ENCODE measurements around the gene CNTN4.

CNTN4 gene

DNA sequence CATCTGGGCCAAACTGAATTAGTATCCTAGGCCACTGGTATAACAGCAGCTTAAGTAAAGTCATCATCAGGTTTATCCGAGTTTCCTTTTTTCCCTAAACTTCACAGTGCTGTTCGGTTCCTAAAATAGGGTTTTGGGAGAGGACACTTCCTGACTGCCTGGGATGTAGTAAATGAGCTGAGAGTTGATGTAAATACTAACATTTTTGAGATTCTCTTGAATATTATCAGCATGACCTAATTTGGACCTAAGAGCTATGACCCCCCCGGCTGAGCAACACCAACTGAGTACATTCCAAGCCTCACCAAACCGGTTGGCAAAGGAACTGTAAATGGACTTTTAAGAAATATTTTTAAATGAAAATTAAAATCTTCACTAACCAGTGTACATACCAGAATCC lies 932.7 kb downstream of the CNTN4 start:
- H3K4me3 ChIP-seq (ENCODE audit: low read length): no peak overlapping the region
- peaks cover 27% of the 10 kb centered on the region for H3K4me1 ChIP-seq (ENCODE audit: low read length)
- TF ChIP-seq, protein P1, sequence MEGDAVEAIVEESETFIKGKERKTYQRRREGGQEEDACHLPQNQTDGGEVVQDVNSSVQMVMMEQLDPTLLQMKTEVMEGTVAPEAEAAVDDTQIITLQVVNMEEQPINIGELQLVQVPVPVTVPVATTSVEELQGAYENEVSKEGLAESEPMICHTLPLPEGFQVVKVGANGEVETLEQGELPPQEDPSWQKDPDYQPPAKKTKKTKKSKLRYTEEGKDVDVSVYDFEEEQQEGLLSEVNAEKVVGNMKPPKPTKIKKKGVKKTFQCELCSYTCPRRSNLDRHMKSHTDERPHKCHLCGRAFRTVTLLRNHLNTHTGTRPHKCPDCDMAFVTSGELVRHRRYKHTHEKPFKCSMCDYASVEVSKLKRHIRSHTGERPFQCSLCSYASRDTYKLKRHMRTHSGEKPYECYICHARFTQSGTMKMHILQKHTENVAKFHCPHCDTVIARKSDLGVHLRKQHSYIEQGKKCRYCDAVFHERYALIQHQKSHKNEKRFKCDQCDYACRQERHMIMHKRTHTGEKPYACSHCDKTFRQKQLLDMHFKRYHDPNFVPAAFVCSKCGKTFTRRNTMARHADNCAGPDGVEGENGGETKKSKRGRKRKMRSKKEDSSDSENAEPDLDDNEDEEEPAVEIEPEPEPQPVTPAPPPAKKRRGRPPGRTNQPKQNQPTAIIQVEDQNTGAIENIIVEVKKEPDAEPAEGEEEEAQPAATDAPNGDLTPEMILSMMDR (IDR thresholded peaks at IDR 0.05; ENCODE audit: low read depth, low read length): no peak
- TF ChIP-seq EZH2phosphoT487 (IDR thresholded peaks at IDR 0.05; ENCODE audit: low read depth): no peak
- no peak overlapping the region for H3K27ac ChIP-seq (ENCODE audit: low read length)
- H3K4me2 ChIP-seq (ENCODE audit: low read length): no peak overlapping the region
- no peak overlapping the region for H3K9ac ChIP-seq (ENCODE audit: low read length)
- no peaks in the 10 kb centered on the region for H3K27me3 ChIP-seq (ENCODE audit: low read depth, low read length)
- H4K20me1 ChIP-seq (ENCODE audit: insufficient read depth, low read length): no peaks in the 10 kb centered on the region
- no peaks in the 10 kb centered on the region for H3K36me3 ChIP-seq (replicated peaks; ENCODE audit: low read depth, low read length)
- no peak overlapping the region for H2AFZ ChIP-seq (ENCODE audit: low read depth, low read length)
- H3K79me2 ChIP-seq (ENCODE audit: low read length): no peaks in the 10 kb centered on the region
- no peaks in the 10 kb centered on the region for H3K9me3 ChIP-seq (ENCODE audit: insufficient read depth, low read length)

DNA sequence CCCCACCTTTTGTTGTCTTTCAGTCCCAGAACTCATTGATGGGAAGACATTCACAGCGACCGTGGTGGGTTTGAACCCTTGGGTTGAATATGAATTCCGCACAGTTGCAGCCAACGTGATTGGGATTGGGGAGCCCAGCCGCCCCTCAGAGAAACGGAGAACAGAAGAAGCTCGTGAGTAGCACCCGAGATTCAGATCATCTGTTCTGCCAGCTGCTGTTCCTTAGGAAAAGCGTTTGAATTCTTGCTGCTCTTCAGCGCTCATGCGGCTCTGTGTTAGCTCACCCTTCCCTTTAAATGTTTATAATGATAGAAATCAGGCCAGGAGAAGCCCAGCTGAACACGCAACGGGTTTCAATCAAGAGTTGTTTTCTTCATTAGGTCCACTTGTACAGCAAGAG lies 938.5 kb downstream of the CNTN4 start:
- peaks cover 46% of the 10 kb centered on the region for H3K4me1 ChIP-seq (ENCODE audit: low read length)
- H3K27me3 ChIP-seq (ENCODE audit: low read depth, low read length): no peaks in the 10 kb centered on the region
- H3K4me3 ChIP-seq (ENCODE audit: low read length): no peak overlapping the region
- no peaks in the 10 kb centered on the region for H3K9me3 ChIP-seq (ENCODE audit: insufficient read depth, low read length)
- no peak overlapping the region for H3K9ac ChIP-seq (ENCODE audit: low read length)
- H3K27ac ChIP-seq (ENCODE audit: low read length): no peak overlapping the region
- no peak for TF ChIP-seq EZH2phosphoT487 (IDR thresholded peaks at IDR 0.05; ENCODE audit: low read depth)
- TF ChIP-seq, protein P1 (IDR thresholded peaks at IDR 0.05; ENCODE audit: low read depth, low read length): no peak
- H3K79me2 ChIP-seq (ENCODE audit: low read length): no peaks in the 10 kb centered on the region
- H2AFZ ChIP-seq (ENCODE audit: low read depth, low read length): no peak overlapping the region
- no peaks in the 10 kb centered on the region for H4K20me1 ChIP-seq (ENCODE audit: insufficient read depth, low read length)
- H3K4me2 ChIP-seq (ENCODE audit: low read length): peak overlapping the region; percentile 95
- H3K36me3 ChIP-seq (replicated peaks; ENCODE audit: low read depth, low read length): no peaks in the 10 kb centered on the region

DNA sequence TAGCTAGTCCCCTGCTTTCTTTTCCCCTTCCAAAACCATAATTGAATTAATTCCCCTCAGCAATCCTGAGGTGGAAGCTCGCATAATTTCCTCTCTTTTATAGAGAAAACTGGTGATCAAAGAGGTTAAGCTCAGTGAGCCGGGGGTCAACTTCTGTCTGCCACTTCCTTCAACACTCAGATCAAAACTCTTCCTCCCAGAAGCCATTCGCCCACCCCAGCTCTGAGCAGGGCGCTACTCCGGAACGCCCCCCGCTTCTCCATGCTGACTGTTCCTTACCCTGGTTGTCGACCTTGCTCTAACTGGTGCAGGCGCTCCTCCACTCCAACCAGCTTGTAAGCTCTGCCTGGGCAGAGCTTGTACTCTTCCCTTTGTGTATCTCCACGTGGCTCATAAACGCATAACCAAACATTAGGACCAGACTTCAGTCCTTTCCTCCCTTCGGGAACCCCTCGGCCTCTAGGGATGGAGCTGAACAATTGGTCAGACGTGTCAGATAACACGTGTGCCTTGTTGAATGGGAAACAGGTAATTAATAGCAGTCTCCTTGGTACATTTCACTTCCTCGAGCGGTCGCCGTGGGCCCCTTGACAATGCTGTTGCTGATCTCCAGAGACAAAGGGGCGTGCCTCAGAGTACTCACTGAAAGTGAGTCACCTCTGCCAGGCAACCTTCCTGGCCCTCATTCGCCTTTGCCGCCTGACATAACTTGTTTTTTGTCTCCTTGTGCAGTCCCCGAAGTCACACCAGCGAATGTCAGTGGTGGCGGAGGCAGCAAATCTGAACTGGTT lies 939.7 kb downstream of the CNTN4 start:
- no peaks in the 10 kb centered on the region for H3K27me3 ChIP-seq (ENCODE audit: low read depth, low read length)
- H3K79me2 ChIP-seq (ENCODE audit: low read length): no peaks in the 10 kb centered on the region
- peaks cover 40% of the 10 kb centered on the region for H3K4me1 ChIP-seq (ENCODE audit: low read length)
- H4K20me1 ChIP-seq (ENCODE audit: insufficient read depth, low read length): no peaks in the 10 kb centered on the region
- peak overlapping the region; percentile 95 for H3K4me2 ChIP-seq (ENCODE audit: low read length)
- no peaks in the 10 kb centered on the region for H3K9me3 ChIP-seq (ENCODE audit: insufficient read depth, low read length)
- H2AFZ ChIP-seq (ENCODE audit: low read depth, low read length): peak overlapping the region; percentile 96
- peak overlapping the region; percentile 75 for H3K4me3 ChIP-seq (ENCODE audit: low read length)
- peak overlapping the region; percentile 66 for H3K27ac ChIP-seq (ENCODE audit: low read length)
- no peaks in the 10 kb centered on the region for H3K36me3 ChIP-seq (replicated peaks; ENCODE audit: low read depth, low read length)
- peak overlapping the region; percentile 78 for H3K9ac ChIP-seq (ENCODE audit: low read length)
- TF ChIP-seq, protein P1 (IDR thresholded peaks at IDR 0.05; ENCODE audit: low read depth, low read length): no peak

DNA sequence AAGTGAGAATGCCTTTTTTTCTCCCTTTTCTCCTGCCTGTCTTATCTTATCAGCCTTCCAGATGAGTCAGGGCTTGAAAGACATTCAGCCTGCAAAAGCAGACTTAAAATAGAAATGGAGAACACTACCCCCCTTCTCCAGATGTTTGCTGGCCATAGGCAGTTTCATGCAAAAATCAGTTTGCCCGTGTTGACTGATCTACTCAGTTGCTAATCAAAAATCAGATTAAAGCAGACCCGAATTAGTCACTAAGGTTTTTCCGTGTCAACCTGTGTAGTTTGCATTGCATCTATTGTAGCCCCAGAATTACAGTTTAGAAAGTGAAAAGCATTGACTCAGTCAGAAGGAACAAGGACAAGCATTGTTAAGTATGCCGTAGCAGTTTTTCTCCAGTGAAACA lies 955.3 kb downstream of the CNTN4 start:
- Histone ChIP-seq H3K36me3 (replicated peaks; ENCODE audit: low read depth, low read length) (no peaks in the 10 kb centered on the region), H3K27ac (ENCODE audit: low read length) (no peak overlapping the region), H3K4me1 (ENCODE audit: low read length) (peaks cover 5% of the 10 kb centered on the region; the same call in 1 of the 2 replicates), H4K20me1 (ENCODE audit: insufficient read depth, low read length) (no peaks in the 10 kb centered on the region), H3K9me3 (ENCODE audit: insufficient read depth, low read length) (no peaks in the 10 kb centered on the region), H3K4me3 (ENCODE audit: low read length) (no peak overlapping the region), H3K79me2 (ENCODE audit: low read length) (no peaks in the 10 kb centered on the region), H3K9ac (ENCODE audit: low read length) (no peak overlapping the region), H3K27me3 (ENCODE audit: low read depth, low read length) (no peaks in the 10 kb centered on the region), H2AFZ (ENCODE audit: low read depth, low read length) (no peak overlapping the region), H3K4me2 (ENCODE audit: low read length) (no peak overlapping the region)
- no peak for TF ChIP-seq EZH2phosphoT487 (IDR thresholded peaks at IDR 0.05; ENCODE audit: low read depth)
- TF ChIP-seq, protein P1 (IDR thresholded peaks at IDR 0.05; ENCODE audit: low read depth, low read length): no peak

Data from OCI-LY3 (cell line).